Activated CD4-positive, alpha-beta T cell treated with anti-CD3 and anti-CD28 coated beads for 36 hours (primary cell): ENCODE results near the gene SIRPB2. TPM values are rescaled to one million over a fixed set of nuclear protein-coding genes. Genes with fewer than 3 reads are reported as not detected.

Experiments
- ATAC-seq: fragments of 200-7000 bp; cut with Tn5 transposase; one replicate; pipeline ENCODE4 v1.10.0; 2021; ENCODE audit warnings: mild to moderate bottlenecking, moderate library complexity
- CTCF ChIA-PET: fragments of 350-600 bp; sonication (Branson Sonifier 250); formaldehyde crosslinking; loops from one replicate; lab custom pipeline; 2021; ENCODE audit warnings: antibody characterized with exemption; lab: Charles Lee
- POLR2A ChIA-PET: fragments of 350-600 bp; sonication (Branson Sonifier 250); formaldehyde crosslinking; loops from one replicate; lab custom pipeline; 2021; ENCODE audit warnings: antibody characterized with exemption, inconsistent platforms; lab: Charles Lee
- DNase-seq: peaks from one replicate; pipeline ENCODE4 v3.0.0-alpha.2; 2020
- H3K27ac Mint-ChIP-seq: one replicate; pipeline ENCODE4 v1.8.0; 2021; ENCODE audit warnings: mixed read lengths
- H3K27me3 Mint-ChIP-seq: one replicate; pipeline ENCODE4 v1.8.0; 2021; ENCODE audit warnings: mixed read lengths
- H3K36me3 Mint-ChIP-seq: one replicate; pipeline ENCODE4 v1.8.0; 2021; ENCODE audit warnings: low read depth, mixed read lengths
- H3K4me1 Mint-ChIP-seq: one replicate; pipeline ENCODE4 v1.8.0; 2021; ENCODE audit warnings: mixed read lengths
- H3K4me3 Mint-ChIP-seq: one replicate; pipeline ENCODE4 v1.8.0; 2021; ENCODE audit warnings: mild to moderate bottlenecking, moderate library complexity, mixed read lengths
- H3K9me3 Mint-ChIP-seq: one replicate; pipeline ENCODE4 v1.8.0; 2021; ENCODE audit warnings: low read depth, mixed read lengths
- intact Hi-C, 2 experiments: fragments of 100-400 bp; cut with DNase I in 1 of 2; cut with micrococcal nuclease in 1 of 2; formaldehyde crosslinking; loops; one replicate each; pipeline versions ENCODE4 v1.14.2 to v1.15.1; 2022 to 2024; cut with DNase I, micrococcal nuclease
- total RNA-seq, 2 experiments: library from RNA; stranded (reverse); gene quantifications; one replicate each; pipeline ENCODE4 v1.2.3, GENCODE V29; 2021

The SIRPB2 gene
- total RNA-seq, 2 experiments from 2014 or later, result not detected

DNA sequence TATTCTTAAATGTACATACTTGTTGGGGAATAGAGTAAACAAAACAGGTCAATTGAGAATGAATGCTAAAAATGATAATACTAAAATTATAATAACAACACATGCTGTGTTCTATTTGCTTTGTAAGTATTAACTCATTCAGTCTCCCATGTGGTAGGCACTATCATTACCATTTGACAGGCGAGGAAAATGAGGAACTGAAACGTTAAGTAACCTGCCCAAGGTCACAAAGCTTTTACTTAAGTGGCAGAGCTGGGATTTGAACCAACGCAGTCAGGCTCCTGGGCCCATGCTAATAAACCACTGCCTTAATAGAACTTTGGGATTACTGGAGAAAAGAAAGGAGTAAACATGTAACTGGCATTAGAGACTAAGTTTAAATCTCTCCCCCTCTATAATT, 28.4 kb downstream of the SIRPB2 start:
- H3K27me3 Mint-ChIP-seq, result peaks cover 2% of the 10 kb centered on the region
- intact Hi-C loops, result loop anchor here (10.0 kb wide), 2 partner anchors 348 to 1942 kb away; partner anchors contain the start of genes DNAAF9 (in 1 of the 2) and PSMF1 (in 1 of the 2)
- no peak overlapping the region for H3K27ac Mint-ChIP-seq
- no peaks in the 10 kb centered on the region for H3K9me3 Mint-ChIP-seq
- CTCF ChIA-PET, result no interaction called here
- POLR2A ChIA-PET, result no interaction called here
- peaks cover 27% of the 10 kb centered on the region for H3K36me3 Mint-ChIP-seq
- DNase-seq (no peak), ATAC-seq (no peak)
- H3K4me1 Mint-ChIP-seq, result peaks cover 42% of the 10 kb centered on the region
- no peak overlapping the region for H3K4me3 Mint-ChIP-seq

DNA sequence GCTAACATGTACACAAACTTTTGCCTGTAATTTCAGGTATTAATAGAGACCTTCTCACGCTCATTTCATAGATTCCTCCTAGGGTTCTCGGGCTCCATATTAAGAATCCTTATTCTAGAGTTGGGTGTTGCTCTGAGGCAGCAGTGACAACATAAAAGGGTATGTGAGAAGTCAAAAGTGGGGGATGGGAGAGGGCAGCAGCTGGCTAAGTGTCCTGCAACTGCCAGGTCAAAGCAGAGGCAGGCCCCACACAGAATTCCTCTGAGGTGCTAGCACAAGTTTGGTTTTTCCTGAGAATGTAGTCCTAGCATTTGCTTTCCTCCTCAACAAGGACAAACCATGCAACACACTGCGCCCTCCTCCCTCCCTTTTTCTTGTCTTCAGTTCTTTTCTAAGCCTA, 29.2 kb downstream of the SIRPB2 start:
- ATAC-seq, result no peak
- H3K27me3 Mint-ChIP-seq, result no peaks in the 10 kb centered on the region
- CTCF ChIA-PET, result interaction anchor here (1.1 to 1.7 kb wide), 2 partner anchors 23 to 41 kb away, joined by 3 to 4 read pairs; no protein-coding TSS in a partner anchor
- intact Hi-C loops, result loop anchor here (10.0 kb wide), 2 partner anchors 347 to 1943 kb away; partner anchors contain the start of genes DNAAF9 (in 1 of the 2) and PSMF1 (in 1 of the 2)
- H3K4me3 Mint-ChIP-seq, result no peak overlapping the region
- POLR2A ChIA-PET, result no interaction called here
- no peak overlapping the region for H3K27ac Mint-ChIP-seq
- peaks cover 34% of the 10 kb centered on the region for H3K4me1 Mint-ChIP-seq
- no peaks in the 10 kb centered on the region for H3K9me3 Mint-ChIP-seq
- H3K36me3 Mint-ChIP-seq, result peaks cover 34% of the 10 kb centered on the region
- no peak for DNase-seq

DNA sequence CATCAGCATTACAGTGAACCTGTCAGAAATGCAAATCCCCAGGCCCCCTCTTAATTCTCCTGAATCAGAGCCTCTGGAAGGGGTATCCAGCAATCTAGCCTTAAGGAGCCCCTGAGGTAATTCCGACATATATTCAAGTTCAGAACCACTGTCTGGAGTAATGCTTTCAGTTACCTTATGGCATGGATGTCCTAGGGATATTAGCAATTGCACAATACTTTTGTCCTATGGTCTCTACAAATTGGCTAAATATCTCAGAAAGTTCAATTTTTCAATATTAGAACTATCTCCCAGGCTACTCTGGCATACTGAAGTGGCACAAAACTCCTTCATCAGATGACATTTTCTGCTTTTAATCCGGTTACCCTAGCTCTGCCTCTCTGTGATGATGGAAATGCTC, 30.9 kb downstream of the SIRPB2 start:
- Mint-ChIP-seq H3K36me3 (peaks cover 33% of the 10 kb centered on the region), H3K4me3 (no peak overlapping the region), H3K4me1 (peaks cover 27% of the 10 kb centered on the region), H3K27me3 (no peaks in the 10 kb centered on the region), H3K27ac (no peak overlapping the region), H3K9me3 (no peaks in the 10 kb centered on the region)
- intact Hi-C loops, result loop anchor here (10.0 kb wide), 2 partner anchors 345 to 1945 kb away; partner anchors contain the start of genes DNAAF9 (in 1 of the 2) and PSMF1 (in 1 of the 2)
- DNase-seq (no peak), ATAC-seq (no peak)
- ChIA-PET CTCF (interaction anchor here (0.6 kb wide), 1 partner anchor 69 kb away, joined by 3 read pairs; no protein-coding TSS in a partner anchor), POLR2A (no interaction called here)

DNA sequence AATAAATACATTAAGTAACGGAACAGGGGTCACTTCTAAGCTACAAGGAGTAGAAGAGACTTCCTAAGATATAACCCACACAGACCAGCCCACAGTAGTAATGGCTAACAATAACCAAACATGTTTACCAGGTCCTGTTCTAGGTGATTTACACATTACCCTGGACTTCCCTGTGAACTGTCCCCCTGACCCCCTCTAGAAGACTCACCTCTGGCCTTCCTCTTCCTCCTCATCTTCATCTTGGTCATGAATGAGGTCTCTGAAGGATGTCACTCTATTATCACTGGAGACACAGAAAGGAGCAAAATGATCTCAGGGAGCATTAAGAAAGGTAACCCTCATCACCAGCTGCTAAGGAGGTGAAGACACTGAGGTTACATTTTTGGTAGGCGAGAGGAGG, 33.2 kb downstream of the SIRPB2 start:
- DNase-seq (no peak), ATAC-seq (no peak)
- H3K36me3 Mint-ChIP-seq, result peaks cover 44% of the 10 kb centered on the region
- H3K4me1 Mint-ChIP-seq, result peaks cover 4% of the 10 kb centered on the region
- intact Hi-C loops, result no loop called here
- ChIA-PET CTCF (interaction anchor here (0.5 to 1.5 kb wide), 2 partner anchors 9 to 314 kb away, joined by 3 to 4 read pairs; no protein-coding TSS in a partner anchor), POLR2A (interaction anchor here (0.6 kb wide), 1 partner anchor 132 kb away, joined by 3 read pairs; no protein-coding TSS in a partner anchor)
- no peaks in the 10 kb centered on the region for H3K9me3 Mint-ChIP-seq
- H3K4me3 Mint-ChIP-seq, result no peak overlapping the region
- H3K27ac Mint-ChIP-seq, result no peak overlapping the region
- no peaks in the 10 kb centered on the region for H3K27me3 Mint-ChIP-seq

DNA sequence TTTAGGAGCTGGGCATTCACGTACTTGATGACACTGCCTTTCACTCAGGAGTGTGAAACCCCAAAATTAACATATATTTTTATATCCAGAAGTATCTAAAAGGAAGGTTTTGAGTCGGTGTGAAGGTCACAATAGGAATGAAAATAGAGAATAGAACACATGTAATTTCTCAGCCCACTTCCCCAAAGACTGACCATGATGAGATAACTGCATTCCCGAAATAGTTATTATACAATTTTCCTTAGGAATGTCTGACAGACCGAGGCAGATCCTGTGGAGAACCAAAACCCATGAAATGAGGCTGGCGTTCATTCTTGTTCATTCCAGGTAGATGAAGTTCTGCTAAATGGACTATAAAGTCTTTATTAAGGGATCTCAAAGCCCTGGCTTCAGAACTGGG, 34.9 kb downstream of the SIRPB2 start:
- H3K4me1 Mint-ChIP-seq, result peaks cover 3% of the 10 kb centered on the region
- H3K27ac Mint-ChIP-seq, result no peak overlapping the region
- no peaks in the 10 kb centered on the region for H3K27me3 Mint-ChIP-seq
- H3K9me3 Mint-ChIP-seq, result no peaks in the 10 kb centered on the region
- intact Hi-C loops, result no loop called here
- ATAC-seq (no peak), DNase-seq (no peak)
- CTCF ChIA-PET, result interaction anchor here (1.1 to 1.3 kb wide), 2 partner anchors 10 to 20 kb away, joined by 3 to 5 read pairs; no protein-coding TSS in a partner anchor
- H3K4me3 Mint-ChIP-seq, result no peak overlapping the region
- POLR2A ChIA-PET, result no interaction called here
- peaks cover 57% of the 10 kb centered on the region for H3K36me3 Mint-ChIP-seq

DNA sequence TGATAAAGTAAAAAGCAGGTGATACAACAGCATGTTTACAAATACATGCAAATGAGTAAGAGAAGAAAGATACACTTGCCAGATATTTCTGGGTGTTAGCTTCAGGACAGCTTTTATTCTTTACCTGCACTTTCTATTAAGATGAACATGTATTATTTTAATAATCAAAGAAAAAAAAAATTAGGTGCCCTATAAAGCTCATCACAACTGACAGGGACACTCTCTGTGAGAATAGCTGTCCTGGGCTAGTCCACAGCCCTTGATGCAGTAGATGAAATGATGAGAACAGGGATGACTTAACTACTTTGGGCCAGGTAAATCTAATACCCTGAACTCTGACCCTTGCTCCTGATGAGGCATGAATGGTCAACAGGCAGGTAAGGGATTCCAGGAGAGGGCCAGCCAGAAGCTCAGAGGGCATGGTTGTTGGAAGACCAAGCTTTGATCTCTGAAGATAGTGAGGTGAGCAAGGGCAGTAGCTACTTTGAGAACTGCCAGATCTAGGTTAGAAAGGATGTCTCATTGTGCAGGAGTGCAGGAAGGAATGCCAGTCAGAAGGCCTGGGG, 40.2 kb downstream of the SIRPB2 start:
- no peak for ATAC-seq
- Mint-ChIP-seq H3K27ac (no peak overlapping the region), H3K36me3 (peaks cover 62% of the 10 kb centered on the region), H3K4me1 (no peaks in the 10 kb centered on the region), H3K9me3 (no peaks in the 10 kb centered on the region), H3K27me3 (no peaks in the 10 kb centered on the region), H3K4me3 (no peak overlapping the region)
- ChIA-PET POLR2A (no interaction called here), CTCF (interaction anchor here (0.8 to 1.9 kb wide), 4 partner anchors 12 to 326 kb away, joined by 3 to 4 read pairs (median 4); no protein-coding TSS in a partner anchor)
- no peak for DNase-seq
- intact Hi-C loops, result no loop called here

DNA sequence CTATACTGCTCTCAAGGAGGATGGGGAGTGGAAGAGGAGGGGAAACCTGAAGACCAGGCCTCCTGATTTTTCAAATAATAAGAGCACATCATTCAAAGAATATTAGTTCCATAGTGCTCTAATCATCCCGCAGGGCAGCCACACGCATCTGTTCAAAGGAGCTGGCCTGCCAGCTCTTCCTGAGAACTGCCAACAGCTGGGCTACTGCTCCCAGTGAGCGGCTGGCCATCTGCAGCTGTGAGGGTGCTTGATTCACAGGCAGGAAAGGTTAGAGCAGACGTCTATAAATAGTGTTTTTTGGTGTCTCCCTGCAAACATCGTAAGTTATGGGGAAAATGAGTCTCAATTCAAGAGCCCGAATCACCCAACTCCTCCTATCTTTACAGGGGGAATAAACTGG, 41.9 kb downstream of the SIRPB2 start:
- Mint-ChIP-seq H3K4me1 (no peaks in the 10 kb centered on the region), H3K27ac (no peak overlapping the region), H3K27me3 (no peaks in the 10 kb centered on the region), H3K9me3 (no peaks in the 10 kb centered on the region), H3K4me3 (no peak overlapping the region), H3K36me3 (peaks cover 62% of the 10 kb centered on the region)
- ChIA-PET POLR2A (no interaction called here), CTCF (interaction anchor here (1.1 to 3.2 kb wide), 4 partner anchors 12 to 136 kb away, joined by 3 to 22 read pairs (median 4); partner anchors contain the start of gene NSFL1C)
- intact Hi-C loops, result no loop called here
- ATAC-seq, result no peak
- no peak for DNase-seq

DNA sequence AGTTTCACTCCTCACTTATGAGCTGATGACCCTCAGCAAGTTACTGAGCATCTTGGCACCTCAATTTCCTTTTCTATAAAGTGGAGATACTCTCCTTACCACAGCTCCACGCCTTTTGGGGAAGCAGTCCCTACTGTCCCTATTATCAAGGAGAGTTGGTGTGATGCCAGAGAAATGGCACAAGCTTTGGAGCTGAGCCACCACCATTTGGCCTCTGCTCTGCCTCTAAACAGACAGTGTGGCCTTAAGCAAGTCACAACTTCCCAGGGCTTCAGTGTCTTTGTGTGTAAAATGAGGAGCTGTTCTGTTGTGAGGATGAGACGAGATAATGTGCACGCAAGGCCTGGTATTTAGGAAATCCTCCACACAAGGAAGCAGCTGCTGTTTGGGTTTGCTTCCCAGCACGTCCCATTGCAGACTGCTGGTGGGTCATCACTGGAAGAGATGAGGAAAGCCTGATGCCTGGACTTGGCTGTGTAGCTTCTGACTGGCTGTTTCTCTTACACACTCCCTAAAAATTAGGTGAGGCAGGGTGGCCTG, 43.1 kb downstream of the SIRPB2 start:
- H3K27ac Mint-ChIP-seq, result no peak overlapping the region
- ChIA-PET POLR2A (interaction anchor here (0.8 kb wide), 1 partner anchor 11 kb away, joined by 3 read pairs; no protein-coding TSS in a partner anchor), CTCF (interaction anchor here (0.5 to 3.2 kb wide), 4 partner anchors 11 to 826 kb away, joined by 3 to 22 read pairs (median 4); partner anchors contain the start of gene NSFL1C)
- H3K36me3 Mint-ChIP-seq, result peaks cover 60% of the 10 kb centered on the region
- no peaks in the 10 kb centered on the region for H3K9me3 Mint-ChIP-seq
- no peaks in the 10 kb centered on the region for H3K27me3 Mint-ChIP-seq
- DNase-seq, result no peak
- ATAC-seq, result no peak
- H3K4me1 Mint-ChIP-seq, result no peaks in the 10 kb centered on the region
- intact Hi-C loops, result no loop called here
- H3K4me3 Mint-ChIP-seq, result no peak overlapping the region

DNA sequence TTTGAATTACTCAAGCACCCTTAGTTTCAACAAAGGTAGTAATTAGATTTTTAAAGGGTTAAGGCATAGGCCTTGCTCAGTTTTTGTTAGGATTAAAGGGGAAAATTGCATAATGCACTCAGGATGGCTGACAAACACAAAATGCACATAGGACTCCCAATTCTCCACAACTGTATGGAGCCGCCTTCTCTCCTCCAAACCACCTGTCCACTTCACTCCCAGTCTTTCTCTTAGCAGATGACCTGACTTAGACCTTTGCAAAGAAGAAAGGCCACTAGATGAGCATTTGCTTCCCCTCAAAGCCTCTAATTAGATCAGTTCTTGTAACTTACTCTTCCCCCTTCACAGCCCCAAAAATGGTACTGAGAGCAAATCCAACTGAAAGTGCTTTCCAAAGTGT, 44.7 kb downstream of the SIRPB2 start:
- Mint-ChIP-seq H3K27me3 (no peaks in the 10 kb centered on the region), H3K27ac (no peak overlapping the region), H3K36me3 (peaks cover 53% of the 10 kb centered on the region), H3K4me3 (no peak overlapping the region), H3K9me3 (no peaks in the 10 kb centered on the region), H3K4me1 (peaks cover 5% of the 10 kb centered on the region)
- no peak for ATAC-seq
- no peak for DNase-seq
- CTCF ChIA-PET, result interaction anchor here (3.2 kb wide), 1 partner anchor 9 kb away, joined by 22 read pairs; no protein-coding TSS in a partner anchor
- intact Hi-C loops, result no loop called here
- POLR2A ChIA-PET, result no interaction called here

DNA sequence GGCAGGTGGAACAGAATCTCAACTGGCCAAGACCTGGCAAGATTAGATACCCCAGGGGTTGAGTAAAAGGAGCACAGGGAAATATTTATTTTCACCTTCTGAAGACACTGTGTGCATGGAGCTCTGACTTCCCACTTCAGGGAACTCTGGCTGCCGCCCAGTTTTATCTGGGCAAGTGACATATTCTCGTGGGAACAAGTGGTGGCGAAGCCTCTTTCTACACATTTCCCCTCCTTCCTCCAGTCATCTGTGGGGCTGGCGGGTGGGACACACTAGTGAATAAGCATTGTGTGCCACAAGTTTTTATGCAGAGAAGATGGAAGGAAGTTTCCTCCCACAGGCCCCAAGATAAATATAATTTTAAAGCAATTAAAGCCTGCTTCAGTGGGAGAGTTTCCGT, 48.1 kb downstream of the SIRPB2 start:
- intact Hi-C loops, result no loop called here
- ChIA-PET CTCF (no interaction called here), POLR2A (no interaction called here)
- peaks cover 36% of the 10 kb centered on the region for H3K36me3 Mint-ChIP-seq
- DNase-seq, result no peak
- H3K27me3 Mint-ChIP-seq, result no peaks in the 10 kb centered on the region
- H3K4me1 Mint-ChIP-seq, result peaks cover 10% of the 10 kb centered on the region
- no peak for ATAC-seq
- H3K9me3 Mint-ChIP-seq, result no peaks in the 10 kb centered on the region
- no peak overlapping the region for H3K27ac Mint-ChIP-seq
- H3K4me3 Mint-ChIP-seq, result no peak overlapping the region

DNA sequence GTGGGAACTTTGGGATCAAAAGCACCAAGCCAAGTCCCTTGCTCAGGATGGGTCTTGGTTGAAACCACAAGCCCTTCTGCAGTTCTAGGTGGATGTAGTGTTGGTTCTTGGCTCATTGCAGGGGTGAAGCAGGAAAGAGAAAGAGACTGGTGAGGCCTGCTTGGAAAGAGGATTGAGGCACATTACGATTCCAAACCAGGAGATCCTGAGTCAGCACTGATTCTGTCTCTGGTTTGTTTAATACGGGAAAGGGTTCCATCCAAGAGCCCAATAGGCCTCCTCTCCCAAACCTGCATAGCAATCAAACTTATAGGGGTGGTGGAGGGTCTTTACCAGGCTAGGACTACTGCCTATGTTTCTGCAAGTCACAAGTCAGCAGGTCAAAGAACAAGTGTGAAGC, 48.9 kb downstream of the SIRPB2 start:
- no peaks in the 10 kb centered on the region for H3K27me3 Mint-ChIP-seq
- H3K9me3 Mint-ChIP-seq, result no peaks in the 10 kb centered on the region
- ATAC-seq (no peak), DNase-seq (no peak)
- H3K4me1 Mint-ChIP-seq, result peaks cover 10% of the 10 kb centered on the region
- H3K27ac Mint-ChIP-seq, result no peak overlapping the region
- POLR2A ChIA-PET, result no interaction called here
- CTCF ChIA-PET, result no interaction called here
- peaks cover 32% of the 10 kb centered on the region for H3K36me3 Mint-ChIP-seq
- H3K4me3 Mint-ChIP-seq, result no peak overlapping the region
- intact Hi-C loops, result no loop called here
